Smooth muscle cell of the brain vasculature (primary cell): ENCODE data around the gene RGR.

Source experiments
- DNase-seq: peaks from one replicate; pipeline ENCODE4 v3.0.0-alpha.2; 2012; ENCODE audit warnings: low read depth, low spot score

RGR gene

GRCh38 chr10:84244651-84245270 is at the start of gene RGR:
TSS of gene RGR (plus strand) at chr10:84245053. CDS start at chr10:84245091, 38 bp downstream.
- no peak for DNase-seq

GRCh38 chr10:84196083-84196482 is 48.8 kb upstream of the RGR start:
- DNase-seq = no peak

DNA sequence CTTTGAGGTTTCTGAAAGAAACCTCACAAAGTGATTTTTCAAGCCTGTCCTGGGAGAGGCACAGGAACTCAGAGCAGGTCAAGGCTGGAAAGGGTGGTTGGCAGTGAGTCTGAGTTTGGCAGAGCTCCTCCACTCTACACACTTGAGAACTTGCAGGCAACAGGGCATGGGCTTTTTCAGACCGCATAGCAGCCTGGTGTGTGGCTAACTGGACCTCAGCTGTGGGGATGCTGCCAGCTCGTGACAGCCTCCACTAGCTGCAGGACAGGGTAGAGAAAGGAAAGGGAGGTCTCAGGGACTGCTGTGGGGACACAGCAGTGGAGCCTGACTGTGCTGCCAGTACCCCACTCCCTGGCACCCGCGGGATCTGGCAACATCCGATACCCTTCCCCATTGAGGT is 47.9 kb upstream of the RGR start:
- DNase-seq = no peak

DNA sequence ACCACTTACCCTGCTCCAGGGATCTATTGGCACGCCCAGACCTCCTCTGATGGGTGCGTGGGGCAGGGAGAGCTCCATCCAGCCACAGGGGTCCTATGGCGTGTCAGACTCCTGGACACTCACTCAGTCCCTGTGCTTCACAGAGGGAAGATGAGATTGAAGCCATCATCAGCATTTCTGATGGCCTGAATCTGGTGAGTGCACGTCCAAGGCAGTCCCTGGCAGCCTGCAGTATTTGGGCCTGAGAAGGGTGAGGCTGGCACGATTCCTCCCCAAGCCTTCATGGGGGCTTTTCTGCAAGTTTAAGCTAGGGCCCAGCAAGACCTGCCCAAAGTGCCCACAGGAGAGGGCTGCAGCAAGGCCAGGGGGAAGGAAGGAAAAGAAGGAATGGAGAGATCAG is 47.2 kb upstream of the RGR start:
- DNase-seq = no peak

DNA sequence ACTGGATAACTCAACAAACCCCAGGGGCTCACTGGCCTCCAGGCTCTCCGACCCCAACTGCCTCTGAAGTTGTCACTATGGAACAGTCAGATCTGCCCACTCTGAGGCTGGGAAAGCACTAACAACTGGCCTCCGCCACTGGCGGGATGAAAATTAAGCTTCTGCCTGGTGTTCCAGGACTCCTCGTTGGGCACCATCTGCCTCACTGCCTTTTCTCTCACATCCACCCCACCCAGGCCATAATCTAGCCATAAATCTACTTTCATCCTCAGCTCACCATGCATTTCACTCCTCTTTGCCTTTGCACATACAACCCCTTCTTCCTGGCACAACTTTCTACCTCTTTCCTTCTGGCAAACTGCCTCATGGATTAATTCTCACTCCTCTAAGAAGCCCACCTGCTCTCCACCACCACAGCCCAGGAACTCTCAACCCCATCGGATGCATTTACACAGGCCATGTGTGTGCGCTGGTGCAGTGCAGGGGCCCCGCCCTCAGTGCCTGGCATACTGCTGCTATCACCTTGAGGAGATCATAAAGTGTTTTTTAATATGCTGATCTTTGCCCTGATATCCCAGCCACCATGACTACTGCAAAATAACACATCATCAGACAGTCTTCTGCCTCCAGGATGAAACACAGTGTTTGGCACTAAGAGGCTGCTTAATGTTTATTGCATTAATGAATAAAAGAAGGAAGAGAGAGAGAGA is 46.5 kb upstream of the RGR start:
- DNase-seq = no peak

- DNase-seq = no peak
These were observed 44.2 kb upstream of the RGR start for GRCh38 chr10:84200537-84201243.

- DNase-seq = no peak
These were observed 43.6 kb upstream of the RGR start for GRCh38 chr10:84201244-84201606.

DNA sequence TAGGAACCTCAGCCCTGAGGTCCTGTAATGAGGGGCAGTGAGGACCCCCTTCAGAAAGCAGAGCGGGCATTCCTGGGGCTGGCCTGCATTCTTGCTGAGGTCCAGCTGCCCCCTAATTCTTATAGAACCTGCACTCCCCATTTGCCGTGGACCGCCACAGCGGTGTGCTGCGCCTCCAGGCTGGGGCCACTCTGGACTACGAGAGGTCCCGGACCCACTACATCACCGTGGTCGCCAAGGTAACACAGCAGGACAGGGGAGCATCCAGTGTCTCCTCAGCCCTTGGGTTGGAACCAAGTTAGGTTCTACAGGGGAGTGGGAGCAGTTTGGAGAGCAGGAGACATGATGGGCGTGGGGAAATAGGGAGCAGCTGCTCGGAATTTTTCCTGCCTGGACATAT is 43.2 kb upstream of the RGR start:
- no peak for DNase-seq

GRCh38 chr10:84202349-84202748 is 42.5 kb upstream of the RGR start:
- DNase-seq = no peak

- DNase-seq = no peak
These were observed 40.7 kb upstream of the RGR start for GRCh38 chr10:84204122-84204521.

GRCh38 chr10:84204610-84205009 is 40.2 kb upstream of the RGR start:
- DNase-seq = no peak

GRCh38 chr10:84205049-84205852 is 39.6 kb upstream of the RGR start:
- peak; percentile 6 for DNase-seq

- DNase-seq = no peak
These were observed 38.9 kb upstream of the RGR start for GRCh38 chr10:84205853-84206525.

DNA sequence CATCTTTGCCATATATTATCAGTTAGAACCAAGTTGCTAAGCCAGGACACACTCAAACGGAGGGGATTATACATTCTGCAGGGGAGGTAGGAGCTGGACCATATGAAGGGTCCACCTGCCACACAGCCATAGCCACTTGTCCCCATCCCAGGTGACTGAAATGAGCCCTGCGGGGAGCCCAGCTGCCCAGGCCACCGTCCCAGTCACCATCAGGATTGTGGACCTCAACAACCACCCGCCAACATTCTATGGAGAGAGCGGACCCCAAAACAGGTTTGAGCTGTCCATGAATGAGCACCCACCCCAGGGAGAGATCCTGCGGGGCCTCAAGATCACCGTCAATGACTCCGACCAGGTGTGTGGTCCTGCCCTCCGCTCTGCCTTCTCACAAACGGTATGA is 36.8 kb upstream of the RGR start:
- DNase-seq = no peak

GRCh38 chr10:84211566-84211965 is 33.3 kb upstream of the RGR start:
- no peak for DNase-seq

DNA sequence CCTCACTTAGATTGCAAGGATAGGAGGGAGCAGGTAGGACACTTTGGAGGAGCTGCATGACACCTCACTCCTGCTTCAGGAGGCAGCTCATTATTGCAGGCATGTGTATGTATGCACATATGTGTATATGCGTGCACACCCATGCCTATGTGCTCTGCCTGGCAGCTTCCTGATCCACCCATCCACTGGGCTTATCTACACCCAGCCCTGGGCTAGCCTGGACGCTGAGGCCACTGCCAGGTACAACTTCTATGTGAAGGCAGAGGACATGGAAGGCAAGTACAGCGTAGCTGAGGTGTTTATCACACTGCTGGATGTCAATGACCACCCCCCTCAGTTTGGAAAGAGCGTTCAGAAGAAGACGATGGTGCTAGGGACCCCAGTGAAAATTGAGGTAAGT is 32.8 kb upstream of the RGR start:
- DNase-seq = no peak

GRCh38 chr10:84213076-84213475 is 31.8 kb upstream of the RGR start:
- no peak for DNase-seq

GRCh38 chr10:84214046-84214572 is 30.7 kb upstream of the RGR start:
- no peak for DNase-seq

- DNase-seq = no peak
These were observed 30.1 kb upstream of the RGR start for GRCh38 chr10:84214612-84215235.

- DNase-seq = no peak
These were observed 28.0 kb upstream of the RGR start for GRCh38 chr10:84216834-84217233.

- no peak for DNase-seq
These were observed 27.1 kb upstream of the RGR start for GRCh38 chr10:84217746-84218145.
